ENCODE results near the gene ARSB.

Gene ARSB

DNA sequence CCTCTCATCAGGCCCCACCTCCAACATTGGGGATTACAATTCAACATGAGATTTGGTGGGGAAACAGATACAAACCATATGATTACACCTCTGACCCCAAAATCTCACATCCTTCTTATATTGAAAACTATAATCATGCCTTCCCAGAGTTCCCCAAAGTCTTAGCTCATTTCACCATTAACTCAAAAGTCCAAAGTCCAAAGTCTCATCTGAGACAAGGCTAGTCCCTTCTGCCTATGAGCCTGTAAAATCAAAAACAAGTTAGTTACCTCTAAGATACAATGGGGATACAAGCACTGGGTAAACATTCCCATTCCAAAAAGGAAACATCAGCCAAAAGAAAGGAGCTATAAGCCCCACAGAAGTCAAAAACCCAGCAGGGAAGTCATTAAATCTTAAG, 26.8 kb upstream of the ARSB start:
- no peaks in the 10 kb centered on the region for H3K9me2 ChIP-seq (replicated peaks; ENCODE audit: low read depth, low read length)
- H3K9ac ChIP-seq (ENCODE audit: low read depth, low read length, poor library complexity, severe bottlenecking) = no peak overlapping the region
- H2AFZ ChIP-seq (ENCODE audit: low read length) = no peak overlapping the region
- no peak overlapping the region for H3K4me3 ChIP-seq (ENCODE audit: low read length, poor library complexity, severe bottlenecking)
- no peaks in the 10 kb centered on the region for H4K20me1 ChIP-seq (ENCODE audit: insufficient read depth, low read length, poor library complexity, severe bottlenecking)
- no peak overlapping the region for H3K4me2 ChIP-seq (ENCODE audit: low read depth, low read length, poor library complexity, severe bottlenecking)
- H3K36me3 ChIP-seq (ENCODE audit: insufficient read depth, low read length) = no peaks in the 10 kb centered on the region
- TF ChIP-seq CTCF (conservative IDR thresholded peaks at IDR 0.05; ENCODE audit: low read length) (no peak), EZH2phosphoT487 (IDR thresholded peaks at IDR 0.05; ENCODE audit: borderline replicate concordance) (no peak)
- no peaks in the 10 kb centered on the region for H3K4me1 ChIP-seq (ENCODE audit: insufficient read depth, low read length, poor library complexity, severe bottlenecking)
- no peaks in the 10 kb centered on the region for H3K79me2 ChIP-seq (ENCODE audit: insufficient read depth, low read length)
- no peaks in the 10 kb centered on the region for H3F3A ChIP-seq (ENCODE audit: low read depth)
- H3K27me3 ChIP-seq (ENCODE audit: insufficient read depth, low read length, poor library complexity, severe bottlenecking) = no peaks in the 10 kb centered on the region
- H3K9me3 ChIP-seq (ENCODE audit: insufficient read depth, low read depth, low read length) = no peaks in the 10 kb centered on the region

DNA sequence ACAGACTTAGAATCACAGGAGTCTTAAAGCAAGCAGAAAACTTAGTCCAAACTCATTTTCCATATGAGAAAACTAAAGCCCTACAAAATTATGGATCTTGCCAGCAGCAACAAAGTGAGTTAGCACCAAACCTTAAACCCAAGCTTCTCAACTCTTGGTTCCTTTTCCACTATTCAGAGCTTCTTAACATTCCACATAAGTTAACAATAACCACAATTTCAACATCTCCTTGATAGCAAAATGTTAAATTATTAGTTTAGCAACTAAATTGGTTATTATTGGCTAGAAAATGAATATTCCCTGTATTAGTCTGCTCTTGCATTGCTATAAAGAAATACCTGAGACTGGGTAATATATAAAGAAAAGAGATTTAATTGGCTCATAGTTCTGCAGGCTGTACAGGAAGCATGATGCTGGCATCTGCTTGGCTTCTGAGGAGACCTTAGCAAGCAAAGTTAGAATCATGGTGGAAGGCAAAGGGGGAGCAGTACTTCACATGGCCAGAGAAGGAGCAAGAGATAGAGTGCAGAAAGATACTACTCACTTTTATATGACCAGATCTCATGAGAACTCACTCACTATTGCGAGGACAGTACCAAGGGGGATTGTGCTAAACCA, 26.2 kb upstream of the ARSB start:
- Histone ChIP-seq H3K9ac (ENCODE audit: low read depth, low read length, poor library complexity, severe bottlenecking) (no peak overlapping the region), H2AFZ (ENCODE audit: low read length) (no peak overlapping the region), H3K36me3 (ENCODE audit: insufficient read depth, low read length) (no peaks in the 10 kb centered on the region), H3K4me3 (ENCODE audit: low read length, poor library complexity, severe bottlenecking) (no peak overlapping the region), H3K9me3 (ENCODE audit: insufficient read depth, low read depth, low read length) (no peaks in the 10 kb centered on the region), H3F3A (ENCODE audit: low read depth) (no peaks in the 10 kb centered on the region), H3K4me1 (ENCODE audit: insufficient read depth, low read length, poor library complexity, severe bottlenecking) (no peaks in the 10 kb centered on the region), H3K4me2 (ENCODE audit: low read depth, low read length, poor library complexity, severe bottlenecking) (no peak overlapping the region), H3K27me3 (ENCODE audit: insufficient read depth, low read length, poor library complexity, severe bottlenecking) (no peaks in the 10 kb centered on the region), H4K20me1 (ENCODE audit: insufficient read depth, low read length, poor library complexity, severe bottlenecking) (no peaks in the 10 kb centered on the region), H3K79me2 (ENCODE audit: insufficient read depth, low read length) (no peaks in the 10 kb centered on the region), H3K9me2 (replicated peaks; ENCODE audit: low read depth, low read length) (no peaks in the 10 kb centered on the region)
- TF ChIP-seq CTCF (conservative IDR thresholded peaks at IDR 0.05; ENCODE audit: low read length) (peak; percentile 41), EZH2phosphoT487 (IDR thresholded peaks at IDR 0.05; ENCODE audit: borderline replicate concordance) (no peak)

GRCh38 chr5:79008362-79008761, 23.3 kb upstream of the ARSB start:
- Histone ChIP-seq H3F3A (ENCODE audit: low read depth) (no peaks in the 10 kb centered on the region), H4K20me1 (ENCODE audit: insufficient read depth, low read length, poor library complexity, severe bottlenecking) (no peaks in the 10 kb centered on the region), H2AFZ (ENCODE audit: low read length) (no peak overlapping the region), H3K4me3 (ENCODE audit: low read length, poor library complexity, severe bottlenecking) (no peak overlapping the region), H3K4me1 (ENCODE audit: insufficient read depth, low read length, poor library complexity, severe bottlenecking) (no peaks in the 10 kb centered on the region), H3K9ac (ENCODE audit: low read depth, low read length, poor library complexity, severe bottlenecking) (no peak overlapping the region), H3K9me2 (replicated peaks; ENCODE audit: low read depth, low read length) (no peaks in the 10 kb centered on the region), H3K79me2 (ENCODE audit: insufficient read depth, low read length) (no peaks in the 10 kb centered on the region), H3K4me2 (ENCODE audit: low read depth, low read length, poor library complexity, severe bottlenecking) (no peak overlapping the region), H3K36me3 (ENCODE audit: insufficient read depth, low read length) (no peaks in the 10 kb centered on the region), H3K9me3 (ENCODE audit: insufficient read depth, low read depth, low read length) (no peaks in the 10 kb centered on the region), H3K27me3 (ENCODE audit: insufficient read depth, low read length, poor library complexity, severe bottlenecking) (no peaks in the 10 kb centered on the region)
- TF ChIP-seq EZH2phosphoT487 (IDR thresholded peaks at IDR 0.05; ENCODE audit: borderline replicate concordance) (no peak), CTCF (conservative IDR thresholded peaks at IDR 0.05; ENCODE audit: low read length) (peak; percentile 23; the same call in 1 of the 2 replicates)
